Breast epithelium (tissue), 3 donors: ENCODE measurements around the gene KRT23.

Experiments
- POLR2A ChIP-seq: fragments of 450-650 bp; IDR thresholded peaks from one replicate; pipeline ENCODE4 v1.6.1; 2016; ENCODE audit warnings: antibody characterized with exemption, mild to moderate bottlenecking, moderate library complexity
- POLR2AphosphoS5 ChIP-seq, 3 donors: sonication (generic); formaldehyde crosslinking; IDR thresholded peaks; one replicate each; pipeline ENCODE4 v1.6.1; 2017; ENCODE audit warnings: antibody characterized with exemption in 3 of 3
- TF ChIP-seq, protein P1 (sequence below), 3 donors: fragments of 450-650 bp; IDR thresholded peaks; one replicate each; pipeline ENCODE4 v1.5.1; 2016 to 2017; ENCODE audit warnings: antibody characterized with exemption in 3 of 3, mild to moderate bottlenecking in 3 of 3, moderate library complexity in 3 of 3

GRCh38 chr17:40942553-40942952 is 5.1 kb upstream of the KRT23 start:
- TF ChIP-seq POLR2AphosphoS5 (IDR thresholded peaks at IDR 0.05) (no peak), POLR2A (no peak)
- TF ChIP-seq, protein P1, sequence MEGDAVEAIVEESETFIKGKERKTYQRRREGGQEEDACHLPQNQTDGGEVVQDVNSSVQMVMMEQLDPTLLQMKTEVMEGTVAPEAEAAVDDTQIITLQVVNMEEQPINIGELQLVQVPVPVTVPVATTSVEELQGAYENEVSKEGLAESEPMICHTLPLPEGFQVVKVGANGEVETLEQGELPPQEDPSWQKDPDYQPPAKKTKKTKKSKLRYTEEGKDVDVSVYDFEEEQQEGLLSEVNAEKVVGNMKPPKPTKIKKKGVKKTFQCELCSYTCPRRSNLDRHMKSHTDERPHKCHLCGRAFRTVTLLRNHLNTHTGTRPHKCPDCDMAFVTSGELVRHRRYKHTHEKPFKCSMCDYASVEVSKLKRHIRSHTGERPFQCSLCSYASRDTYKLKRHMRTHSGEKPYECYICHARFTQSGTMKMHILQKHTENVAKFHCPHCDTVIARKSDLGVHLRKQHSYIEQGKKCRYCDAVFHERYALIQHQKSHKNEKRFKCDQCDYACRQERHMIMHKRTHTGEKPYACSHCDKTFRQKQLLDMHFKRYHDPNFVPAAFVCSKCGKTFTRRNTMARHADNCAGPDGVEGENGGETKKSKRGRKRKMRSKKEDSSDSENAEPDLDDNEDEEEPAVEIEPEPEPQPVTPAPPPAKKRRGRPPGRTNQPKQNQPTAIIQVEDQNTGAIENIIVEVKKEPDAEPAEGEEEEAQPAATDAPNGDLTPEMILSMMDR (IDR thresholded peaks at IDR 0.05): no peak
